ENCODE data around the gene KANSL2. TPM values are rescaled to one million over a fixed set of nuclear protein-coding genes. Genes with fewer than 3 reads are reported as not detected.

Gene KANSL2
- total and polyA plus RNA-seq, 2 of the 13 experiments (the other 11 are each of a cell fraction or from before 2014, with no cell fraction given): 24.1 to 41.3 TPM

DNA sequence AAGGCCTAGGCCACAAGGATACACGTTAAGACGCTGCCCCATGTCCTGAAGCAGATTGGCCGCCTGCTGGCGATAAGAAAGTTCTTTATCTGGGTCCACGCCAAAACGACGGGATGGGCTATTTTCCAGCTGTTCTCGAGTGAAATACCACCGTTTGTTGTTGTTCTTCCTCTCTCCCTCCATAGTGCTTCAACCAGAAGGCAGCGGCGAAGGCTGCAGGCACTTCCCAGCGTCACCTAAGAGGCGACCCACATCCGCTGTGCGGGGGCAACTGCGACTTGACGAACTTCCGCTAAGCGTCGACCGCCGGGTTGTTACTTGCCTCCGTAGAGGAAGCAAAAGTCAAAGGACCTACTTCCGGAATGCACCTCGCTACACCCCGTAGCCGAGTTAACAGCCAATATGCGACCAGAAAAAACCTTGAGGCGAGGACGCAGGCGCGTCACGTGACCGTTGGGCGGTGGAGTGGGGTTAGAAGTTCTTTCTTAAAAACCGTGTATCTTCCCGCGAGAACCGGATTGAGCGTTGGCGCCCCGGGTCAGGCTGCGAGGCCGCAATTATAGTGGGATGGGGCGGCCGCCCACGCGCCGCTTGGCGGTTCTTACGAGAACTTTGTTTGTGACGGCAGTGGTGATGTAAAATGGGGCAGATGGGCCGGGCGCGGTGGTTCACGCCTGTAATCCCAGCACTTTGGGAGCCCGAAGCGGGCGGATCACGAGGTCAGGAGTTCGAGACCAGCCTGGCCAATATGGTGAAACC, 34.6 kb upstream of the KANSL2 start, which contains the start of gene CCNT1 (continued):
- TF ChIP-seq, protein P1, sequence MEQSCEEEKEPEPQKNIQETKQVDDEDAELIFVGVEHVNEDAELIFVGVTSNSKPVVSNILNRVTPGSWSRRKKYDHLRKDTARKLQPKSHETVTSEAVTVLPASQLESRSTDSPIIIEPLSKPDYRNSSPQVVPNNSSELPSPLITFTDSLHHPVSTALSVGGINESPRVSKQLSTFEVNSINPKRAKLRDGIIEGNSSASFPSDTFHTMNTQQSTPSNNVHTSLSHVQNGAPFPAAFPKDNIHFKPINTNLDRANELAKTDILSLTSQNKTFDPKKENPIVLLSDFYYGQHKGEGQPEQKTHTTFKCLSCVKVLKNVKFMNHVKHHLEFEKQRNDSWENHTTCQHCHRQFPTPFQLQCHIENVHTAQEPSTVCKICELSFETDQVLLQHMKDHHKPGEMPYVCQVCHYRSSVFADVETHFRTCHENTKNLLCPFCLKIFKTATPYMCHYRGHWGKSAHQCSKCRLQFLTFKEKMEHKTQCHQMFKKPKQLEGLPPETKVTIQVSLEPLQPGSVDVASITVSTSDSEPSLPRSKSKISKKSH (CRISPR knock-in tag; IDR thresholded peaks at IDR 0.05; ENCODE audit: borderline replicate concordance): peak; percentile 91
- TF ChIP-seq FOSL2 (CRISPR knock-in tag; IDR thresholded peaks at IDR 0.05) (peak; percentile 14), ZNF782 (CRISPR knock-in tag; IDR thresholded peaks at IDR 0.05; ENCODE audit: borderline replicate concordance) (peak; percentile 19; the same call in 1 of the 2 replicates), SALL1 (CRISPR knock-in tag; IDR thresholded peaks at IDR 0.05) (peak; percentile 80), ZNF878 (CRISPR knock-in tag; IDR thresholded peaks at IDR 0.05) (peak; percentile 70; the same call in 1 of the 2 replicates), ZNF292 (CRISPR knock-in tag; IDR thresholded peaks at IDR 0.05; ENCODE audit: borderline replicate concordance, low read depth) (peak; percentile 49; the same call in 1 of the 2 replicates), RAD51 (IDR thresholded peaks at IDR 0.05; ENCODE audit: borderline replicate concordance) (peak; percentile 99), KDM1A (CRISPR knock-in tag; IDR thresholded peaks at IDR 0.05) (0 out of 2 replicates have a peak, but pooled peaks have one; percentile 8), ZSCAN21 (CRISPR knock-in tag; IDR thresholded peaks at IDR 0.05; ENCODE audit: borderline replicate concordance) (no peak), MEIS1 (CRISPR knock-in tag; IDR thresholded peaks at IDR 0.05; ENCODE audit: borderline replicate concordance) (no peak; the same call in 1 of the 2 replicates), PHF21A (CRISPR knock-in tag; IDR thresholded peaks at IDR 0.05) (peak; percentile 97), NFIB (CRISPR knock-in tag; IDR thresholded peaks at IDR 0.05; ENCODE audit: borderline replicate concordance) (no peak), SIN3B (IDR thresholded peaks at IDR 0.05; ENCODE audit: low read length) (peak; percentile 60; the same call in 1 of the 2 replicates), ZNF451 (CRISPR knock-in tag; IDR thresholded peaks at IDR 0.05) (peak; percentile 69; the same call in 1 of the 2 replicates), CREB1 (IDR thresholded peaks at IDR 0.05) (peak; percentile 95), CREB1 (CRISPR knock-in tag; IDR thresholded peaks at IDR 0.05) (peak; percentile 97), ZNF296 (CRISPR knock-in tag; conservative IDR thresholded peaks at IDR 0.05) (peak; percentile 63; the same call in 1 of the 2 replicates), ARID2 (CRISPR knock-in tag; IDR thresholded peaks at IDR 0.05; ENCODE audit: borderline replicate concordance) (peak; percentile 66)
- TF ChIP-seq, protein P2, sequence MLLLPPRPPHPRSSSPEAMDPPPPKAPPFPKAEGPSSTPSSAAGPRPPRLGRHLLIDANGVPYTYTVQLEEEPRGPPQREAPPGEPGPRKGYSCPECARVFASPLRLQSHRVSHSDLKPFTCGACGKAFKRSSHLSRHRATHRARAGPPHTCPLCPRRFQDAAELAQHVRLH (CRISPR knock-in tag; IDR thresholded peaks at IDR 0.05; ENCODE audit: borderline replicate concordance, low read depth): peak; percentile 70; the same call in 1 of the 2 replicates
- TF ChIP-seq, protein P3, sequence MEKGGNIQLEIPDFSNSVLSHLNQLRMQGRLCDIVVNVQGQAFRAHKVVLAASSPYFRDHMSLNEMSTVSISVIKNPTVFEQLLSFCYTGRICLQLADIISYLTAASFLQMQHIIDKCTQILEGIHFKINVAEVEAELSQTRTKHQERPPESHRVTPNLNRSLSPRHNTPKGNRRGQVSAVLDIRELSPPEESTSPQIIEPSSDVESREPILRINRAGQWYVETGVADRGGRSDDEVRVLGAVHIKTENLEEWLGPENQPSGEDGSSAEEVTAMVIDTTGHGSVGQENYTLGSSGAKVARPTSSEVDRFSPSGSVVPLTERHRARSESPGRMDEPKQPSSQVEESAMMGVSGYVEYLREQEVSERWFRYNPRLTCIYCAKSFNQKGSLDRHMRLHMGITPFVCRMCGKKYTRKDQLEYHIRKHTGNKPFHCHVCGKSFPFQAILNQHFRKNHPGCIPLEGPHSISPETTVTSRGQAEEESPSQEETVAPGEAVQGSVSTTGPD (CRISPR knock-in tag; IDR thresholded peaks at IDR 0.05): 0 out of 2 replicates have a peak, but pooled peaks have one; percentile 4
- TF ChIP-seq, protein P4, sequence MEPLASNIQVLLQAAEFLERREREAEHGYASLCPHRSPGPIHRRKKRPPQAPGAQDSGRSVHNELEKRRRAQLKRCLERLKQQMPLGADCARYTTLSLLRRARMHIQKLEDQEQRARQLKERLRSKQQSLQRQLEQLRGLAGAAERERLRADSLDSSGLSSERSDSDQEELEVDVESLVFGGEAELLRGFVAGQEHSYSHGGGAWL (CRISPR knock-in tag; IDR thresholded peaks at IDR 0.05): peak; percentile 74; the same call in 1 of the 2 replicates
- TF ChIP-seq, protein P5, sequence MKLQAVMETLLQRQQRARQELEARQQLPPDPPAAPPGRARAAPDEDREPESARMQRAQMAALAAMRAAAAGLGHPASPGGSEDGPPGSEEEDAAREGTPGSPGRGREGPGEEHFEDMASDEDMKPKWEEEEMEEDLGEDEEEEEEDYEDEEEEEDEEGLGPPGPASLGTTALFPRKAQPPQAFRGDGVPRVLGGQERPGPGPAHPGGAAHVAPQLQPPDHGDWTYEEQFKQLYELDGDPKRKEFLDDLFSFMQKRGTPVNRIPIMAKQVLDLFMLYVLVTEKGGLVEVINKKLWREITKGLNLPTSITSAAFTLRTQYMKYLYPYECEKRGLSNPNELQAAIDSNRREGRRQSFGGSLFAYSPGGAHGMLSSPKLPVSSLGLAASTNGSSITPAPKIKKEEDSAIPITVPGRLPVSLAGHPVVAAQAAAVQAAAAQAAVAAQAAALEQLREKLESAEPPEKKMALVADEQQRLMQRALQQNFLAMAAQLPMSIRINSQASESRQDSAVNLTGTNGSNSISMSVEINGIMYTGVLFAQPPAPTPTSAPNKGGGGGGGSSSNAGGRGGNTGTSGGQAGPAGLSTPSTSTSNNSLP (IDR thresholded peaks at IDR 0.05; ENCODE audit: low read depth, low read length): peak; percentile 37; the same call in 1 of the 2 replicates
